DND-41 (cell line): ENCODE measurements around the gene EMC10.

Experiments used
- ATAC-seq: fragments of 200-7000 bp; cut with Tn5 transposase; 3 replicates; pipeline ENCODE4 v1.9.1; 2021; ENCODE audit warnings: low read depth; ENCODE audit not compliant: insufficient read depth
- DNase-seq: peaks from one replicate; pipeline ENCODE4 v3.0.0-alpha.2; 2020
- H2AFZ ChIP-seq: 2 replicates; pipeline ENCODE4 v1.6.0; 2012; ENCODE audit warnings: low read depth, low read length
- H3K27ac ChIP-seq: 2 replicates; pipeline ENCODE4 v1.5.1; 2012; ENCODE audit warnings: low read length, inconsistent platforms
- H3K27me3 ChIP-seq: fragments of 200-600 bp; sonication (generic); 2 replicates; pipeline ENCODE4 v1.6.0; 2012; ENCODE audit warnings: low read length, mild to moderate bottlenecking, inconsistent platforms; ENCODE audit not compliant: insufficient read depth, poor library complexity
- H3K36me3 ChIP-seq: 2 replicates; pipeline ENCODE4 v1.5.1; 2012; ENCODE audit warnings: low read length, inconsistent platforms; ENCODE audit not compliant: insufficient read depth
- H3K4me1 ChIP-seq: 2 replicates; pipeline ENCODE4 v1.5.1; 2012; ENCODE audit warnings: mild to moderate bottlenecking, low read length; ENCODE audit not compliant: insufficient read depth
- H3K4me2 ChIP-seq: 2 replicates; pipeline ENCODE4 v1.6.0; 2012; ENCODE audit warnings: mild to moderate bottlenecking, moderate library complexity, low read length, inconsistent platforms; ENCODE audit not compliant: insufficient read depth
- H3K4me3 ChIP-seq, 2 experiments: fragments of 200-600 bp in 1 of 2; shearing (Covaris generic) in 1 of 2; 2 replicates each; pipeline ENCODE4 v1.5.1; 2012 to 2016; ENCODE audit warnings: inconsistent platforms in 2 of 2, low read length in 2 of 2, mild to moderate bottlenecking in 2 of 2, low read depth in 1 of 2, moderate library complexity in 1 of 2
- H3K79me2 ChIP-seq: 2 replicates; pipeline ENCODE4 v1.6.0; 2012; ENCODE audit warnings: low read length, inconsistent platforms; ENCODE audit not compliant: insufficient read depth
- H3K9ac ChIP-seq: 2 replicates; pipeline ENCODE4 v1.6.0; 2012; ENCODE audit warnings: low read depth, mild to moderate bottlenecking, inconsistent platforms, low read length, moderate library complexity
- H3K9me3 ChIP-seq: 2 replicates; pipeline ENCODE4 v1.5.1; 2012; ENCODE audit warnings: low read length, moderate library complexity, mild to moderate bottlenecking, inconsistent platforms; ENCODE audit not compliant: insufficient read depth, severe bottlenecking
- H4K20me1 ChIP-seq: 2 replicates; pipeline ENCODE4 v1.6.0; 2012; ENCODE audit warnings: low read length; ENCODE audit not compliant: insufficient read depth
- EZH2 ChIP-seq: IDR thresholded peaks from 3 replicates; pipeline ENCODE4 v1.6.1; 2012; ENCODE audit warnings: borderline replicate concordance, low read depth, mild to moderate bottlenecking, moderate library complexity, low read length, inconsistent platforms; ENCODE audit not compliant: severe bottlenecking
- TF ChIP-seq, protein P1 (sequence below): IDR thresholded peaks from 2 replicates; pipeline ENCODE4 v1.5.1; 2012; ENCODE audit warnings: borderline replicate concordance, low read length, moderate library complexity, mild to moderate bottlenecking; ENCODE audit not compliant: poor library complexity, severe bottlenecking; ENCODE audit errors: extremely low read depth

EMC10 gene

DNA sequence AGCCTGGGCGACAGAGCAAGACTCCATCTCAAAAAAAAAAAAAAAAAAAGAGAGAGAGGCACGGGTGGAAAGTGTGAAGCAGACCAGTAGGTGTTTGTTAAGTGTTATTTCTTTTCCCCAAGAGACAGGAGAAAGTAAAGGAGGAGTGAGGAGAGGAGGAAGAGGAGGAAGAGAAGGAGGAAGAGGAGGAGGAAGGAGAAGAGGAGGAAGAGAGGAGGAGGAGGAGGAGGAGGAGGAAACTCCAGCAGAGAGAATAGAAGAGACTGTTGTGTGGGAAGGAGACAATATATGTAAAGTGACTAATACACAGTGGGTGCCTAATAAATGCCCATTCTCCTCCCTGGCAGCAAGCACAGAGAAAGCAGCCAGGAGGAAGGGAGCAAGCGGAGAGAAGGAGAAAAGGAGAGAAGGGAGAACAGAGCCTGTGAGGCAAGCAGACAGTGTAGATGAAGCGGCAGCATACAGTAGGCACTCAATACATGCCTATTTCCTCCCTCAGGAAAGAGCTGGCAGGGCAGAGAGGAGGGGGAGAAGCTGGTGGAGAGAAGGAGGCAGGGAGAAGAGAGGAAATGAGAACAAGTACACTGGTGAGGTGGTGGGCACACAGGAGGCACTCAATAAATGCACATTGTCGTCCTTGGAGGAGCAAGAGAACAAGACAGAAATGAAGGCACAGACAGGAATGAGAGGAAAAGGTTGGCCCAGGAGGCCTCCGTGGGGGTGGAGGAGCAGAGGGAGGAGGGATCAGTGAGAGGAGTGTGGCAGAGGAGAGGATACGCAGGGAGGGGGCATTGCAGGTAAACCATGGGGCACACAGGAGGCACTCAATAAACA lies 18.1 kb downstream of the EMC10 start:
- Histone ChIP-seq H4K20me1 (no peaks in the 10 kb centered on the region; the same call in 1 of the 2 replicates), H3K4me1 (no peaks in the 10 kb centered on the region), H3K27ac (no peak overlapping the region), H3K79me2 (no peaks in the 10 kb centered on the region), H2AFZ (no peak overlapping the region), H3K9ac (no peak overlapping the region), H3K4me2 (no peak overlapping the region), H3K4me3 (no peak overlapping the region), H3K36me3 (no peaks in the 10 kb centered on the region), H3K9me3 (no peaks in the 10 kb centered on the region), H3K27me3 (peaks cover 11% of the 10 kb centered on the region)
- DNase-seq (no peak), ATAC-seq (no peak)
- TF ChIP-seq, protein P1, sequence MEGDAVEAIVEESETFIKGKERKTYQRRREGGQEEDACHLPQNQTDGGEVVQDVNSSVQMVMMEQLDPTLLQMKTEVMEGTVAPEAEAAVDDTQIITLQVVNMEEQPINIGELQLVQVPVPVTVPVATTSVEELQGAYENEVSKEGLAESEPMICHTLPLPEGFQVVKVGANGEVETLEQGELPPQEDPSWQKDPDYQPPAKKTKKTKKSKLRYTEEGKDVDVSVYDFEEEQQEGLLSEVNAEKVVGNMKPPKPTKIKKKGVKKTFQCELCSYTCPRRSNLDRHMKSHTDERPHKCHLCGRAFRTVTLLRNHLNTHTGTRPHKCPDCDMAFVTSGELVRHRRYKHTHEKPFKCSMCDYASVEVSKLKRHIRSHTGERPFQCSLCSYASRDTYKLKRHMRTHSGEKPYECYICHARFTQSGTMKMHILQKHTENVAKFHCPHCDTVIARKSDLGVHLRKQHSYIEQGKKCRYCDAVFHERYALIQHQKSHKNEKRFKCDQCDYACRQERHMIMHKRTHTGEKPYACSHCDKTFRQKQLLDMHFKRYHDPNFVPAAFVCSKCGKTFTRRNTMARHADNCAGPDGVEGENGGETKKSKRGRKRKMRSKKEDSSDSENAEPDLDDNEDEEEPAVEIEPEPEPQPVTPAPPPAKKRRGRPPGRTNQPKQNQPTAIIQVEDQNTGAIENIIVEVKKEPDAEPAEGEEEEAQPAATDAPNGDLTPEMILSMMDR = no peak
- TF ChIP-seq EZH2 = no peak

DNA sequence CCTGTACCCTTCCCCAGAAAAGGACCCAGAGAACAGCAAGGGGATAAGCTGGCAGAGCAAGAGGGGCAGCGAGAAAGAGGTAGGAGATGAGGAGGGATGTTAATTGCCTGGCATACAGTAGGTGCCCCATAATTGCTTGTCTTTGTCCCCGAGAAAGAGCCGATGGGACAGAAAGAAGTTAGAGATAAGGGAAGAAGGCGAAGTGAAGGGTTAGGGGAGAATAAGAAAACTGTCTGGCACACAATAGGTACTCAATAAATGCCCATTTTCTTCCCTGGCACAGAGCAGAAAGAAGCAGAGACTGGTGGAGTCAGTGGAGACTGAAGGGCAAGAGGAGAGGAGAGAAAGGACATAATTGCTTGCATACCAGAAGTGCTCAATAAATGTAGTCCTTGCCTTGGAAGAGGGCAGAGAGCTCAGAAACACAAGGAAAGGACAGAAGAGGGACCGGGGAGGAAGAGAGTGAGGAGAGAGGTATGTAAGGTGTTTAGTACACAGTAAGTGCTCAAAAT lies 18.8 kb downstream of the EMC10 start:
- no peak for ATAC-seq
- Histone ChIP-seq H3K4me3 (no peak overlapping the region), H3K9ac (no peak overlapping the region), H3K36me3 (no peaks in the 10 kb centered on the region), H3K4me1 (no peaks in the 10 kb centered on the region), H3K9me3 (no peaks in the 10 kb centered on the region), H3K79me2 (no peaks in the 10 kb centered on the region), H3K27me3 (peaks cover 11% of the 10 kb centered on the region), H3K27ac (no peak overlapping the region), H3K4me2 (no peak overlapping the region), H4K20me1 (no peaks in the 10 kb centered on the region; the same call in 1 of the 2 replicates), H2AFZ (no peak overlapping the region)
- TF ChIP-seq, protein P1 = no peak
- TF ChIP-seq EZH2 = no peak
- DNase-seq = no peak

DNA sequence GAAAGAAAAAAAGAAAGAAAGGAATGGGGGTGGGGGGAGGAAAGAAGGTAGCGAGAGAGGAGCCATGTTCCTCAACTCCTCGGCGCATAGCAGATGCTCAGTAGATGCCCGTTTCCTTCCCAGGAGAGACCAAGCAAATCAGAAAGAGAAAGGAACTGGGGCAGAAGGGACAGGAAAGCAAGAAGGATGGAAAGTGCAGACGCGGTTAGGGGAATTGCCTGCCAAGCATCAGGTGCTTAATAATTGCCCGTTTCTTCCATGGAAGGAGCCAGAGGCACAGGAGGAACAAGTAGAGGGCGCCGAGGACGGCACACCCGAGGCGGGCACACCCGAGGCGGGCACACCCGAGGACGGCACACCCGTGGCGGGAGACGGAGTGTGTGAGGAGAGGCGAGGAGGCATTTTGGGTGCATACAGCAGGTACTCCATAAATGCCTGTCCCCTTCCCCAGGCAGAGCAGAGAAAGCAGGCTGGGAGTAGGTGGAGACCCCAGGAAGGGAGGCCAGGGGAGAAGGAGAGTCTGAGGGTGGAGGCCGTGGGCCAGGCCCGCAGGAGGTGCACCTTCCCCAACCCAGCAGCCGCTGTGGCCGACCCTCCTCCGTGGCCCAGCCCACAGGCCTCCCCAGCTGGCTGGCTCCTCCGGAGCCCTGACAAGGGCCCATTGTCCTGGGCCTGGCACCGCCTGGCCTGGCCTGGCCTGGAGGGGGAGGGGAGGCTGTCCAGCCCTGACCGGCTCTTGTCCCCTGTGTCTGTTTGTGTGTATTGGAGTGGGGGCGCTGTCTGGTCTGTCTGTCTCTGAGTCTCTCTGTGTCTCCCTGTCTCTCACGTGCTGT lies 20.1 kb downstream of the EMC10 start:
- Histone ChIP-seq H3K9ac (no peak overlapping the region), H3K9me3 (no peaks in the 10 kb centered on the region), H3K4me1 (no peaks in the 10 kb centered on the region), H3K4me3 (no peak overlapping the region), H3K4me2 (no peak overlapping the region), H2AFZ (no peak overlapping the region), H3K36me3 (no peaks in the 10 kb centered on the region), H3K27me3 (peaks cover 11% of the 10 kb centered on the region), H4K20me1 (no peaks in the 10 kb centered on the region; the same call in 1 of the 2 replicates), H3K27ac (no peak overlapping the region), H3K79me2 (no peaks in the 10 kb centered on the region)
- DNase-seq (no peak), ATAC-seq (no peak)
- TF ChIP-seq EZH2 = no peak
- TF ChIP-seq, protein P1 = no peak
